ENCODE results near the gene RAB28.
A peak's percentile ranks its signal among the peaks of the same experiment; 100 is the strongest.

Gene RAB28

GRCh38 chr4:13481569-13481968, 2.6 kb downstream of the RAB28 start:
- Histone ChIP-seq H4K20me1 (ENCODE audit: low read depth, low read length) (no peaks in the 10 kb centered on the region), H3K9ac (ENCODE audit: low read length) (no peak overlapping the region)

GRCh38 chr4:13478707-13479106, 5.4 kb downstream of the RAB28 start:
- Histone ChIP-seq H3K9ac (ENCODE audit: low read length) (no peak overlapping the region), H3K9me3 (ENCODE audit: insufficient read depth, low read length) (no peaks in the 10 kb centered on the region), H3K27me3 (ENCODE audit: low read length) (no peaks in the 10 kb centered on the region), H4K20me1 (ENCODE audit: low read depth, low read length) (no peaks in the 10 kb centered on the region), H3K4me2 (ENCODE audit: low read depth, low read length, poor library complexity, severe bottlenecking) (no peak overlapping the region), H3K36me3 (ENCODE audit: low read length) (peaks cover 2% of the 10 kb centered on the region; the same call in 1 of the 2 replicates), H3K4me3 (ENCODE audit: insufficient read depth, low read length, poor library complexity, severe bottlenecking) (no peak overlapping the region), H2AFZ (ENCODE audit: low read depth, low read length, severe bottlenecking) (no peak overlapping the region), H3F3A (ENCODE audit: insufficient read depth) (no peaks in the 10 kb centered on the region), H3K9me2 (replicated peaks; ENCODE audit: insufficient read depth, low read length) (no peaks in the 10 kb centered on the region), H3K79me2 (ENCODE audit: insufficient read depth, low read length) (peaks cover 8% of the 10 kb centered on the region; the same call in 1 of the 2 replicates), H3K27ac (ENCODE audit: low read depth, low read length) (no peak overlapping the region)
- TF ChIP-seq CTCF (IDR thresholded peaks at IDR 0.05; ENCODE audit: insufficient read depth, low read length, poor library complexity, severe bottlenecking) (no peak), EZH2phosphoT487 (conservative IDR thresholded peaks at IDR 0.05; ENCODE audit: low read length) (no peak)

More at GRCh38 chr4:13481569-13481968, 2.6 kb downstream of the RAB28 start:
- H3K27me3 ChIP-seq (ENCODE audit: low read length), result no peaks in the 10 kb centered on the region
- peaks cover 12% of the 10 kb centered on the region; the same call in 1 of the 2 replicates for H3K79me2 ChIP-seq (ENCODE audit: insufficient read depth, low read length)
- no peak overlapping the region for H3K27ac ChIP-seq (ENCODE audit: low read depth, low read length)
- H3K4me2 ChIP-seq (ENCODE audit: low read depth, low read length, poor library complexity, severe bottlenecking), result peak overlapping the region; percentile 84
- H2AFZ ChIP-seq (ENCODE audit: low read depth, low read length, severe bottlenecking), result no peak overlapping the region
- no peak overlapping the region for H3K4me3 ChIP-seq (ENCODE audit: insufficient read depth, low read length, poor library complexity, severe bottlenecking)
- no peaks in the 10 kb centered on the region for H3K9me2 ChIP-seq (replicated peaks; ENCODE audit: insufficient read depth, low read length)
- H3K9me3 ChIP-seq (ENCODE audit: insufficient read depth, low read length), result no peaks in the 10 kb centered on the region
- no peaks in the 10 kb centered on the region for H3F3A ChIP-seq (ENCODE audit: insufficient read depth)
- H3K36me3 ChIP-seq (ENCODE audit: low read length), result peaks cover 2% of the 10 kb centered on the region; the same call in 1 of the 2 replicates
- TF ChIP-seq EZH2phosphoT487 (conservative IDR thresholded peaks at IDR 0.05; ENCODE audit: low read length), result no peak

GRCh38 chr4:13478131-13478530, 6.0 kb downstream of the RAB28 start:
- H3K4me3 ChIP-seq (ENCODE audit: insufficient read depth, low read length, poor library complexity, severe bottlenecking), result no peak overlapping the region
- no peak overlapping the region for H2AFZ ChIP-seq (ENCODE audit: low read depth, low read length, severe bottlenecking)
- no peaks in the 10 kb centered on the region for H4K20me1 ChIP-seq (ENCODE audit: low read depth, low read length)
- no peak overlapping the region for H3K4me2 ChIP-seq (ENCODE audit: low read depth, low read length, poor library complexity, severe bottlenecking)
- H3K9me2 ChIP-seq (replicated peaks; ENCODE audit: insufficient read depth, low read length), result no peaks in the 10 kb centered on the region
- peaks cover 3% of the 10 kb centered on the region; the same call in 1 of the 2 replicates for H3K79me2 ChIP-seq (ENCODE audit: insufficient read depth, low read length)
- no peaks in the 10 kb centered on the region for H3F3A ChIP-seq (ENCODE audit: insufficient read depth)
- H3K27ac ChIP-seq (ENCODE audit: low read depth, low read length), result no peak overlapping the region
- no peaks in the 10 kb centered on the region for H3K9me3 ChIP-seq (ENCODE audit: insufficient read depth, low read length)
- TF ChIP-seq CTCF (IDR thresholded peaks at IDR 0.05; ENCODE audit: insufficient read depth, low read length, poor library complexity, severe bottlenecking) (no peak), EZH2phosphoT487 (conservative IDR thresholded peaks at IDR 0.05; ENCODE audit: low read length) (no peak)
- no peak overlapping the region for H3K9ac ChIP-seq (ENCODE audit: low read length)
- H3K27me3 ChIP-seq (ENCODE audit: low read length), result no peaks in the 10 kb centered on the region
- peaks cover 2% of the 10 kb centered on the region; the same call in 1 of the 2 replicates for H3K36me3 ChIP-seq (ENCODE audit: low read length)

GRCh38 chr4:13476915-13477314, 7.2 kb downstream of the RAB28 start:
- no peak overlapping the region for H3K9ac ChIP-seq (ENCODE audit: low read length)
- H4K20me1 ChIP-seq (ENCODE audit: low read depth, low read length), result no peaks in the 10 kb centered on the region
- no peak overlapping the region for H2AFZ ChIP-seq (ENCODE audit: low read depth, low read length, severe bottlenecking)
- no peaks in the 10 kb centered on the region for H3K27me3 ChIP-seq (ENCODE audit: low read length)
- H3K27ac ChIP-seq (ENCODE audit: low read depth, low read length), result no peak overlapping the region
- peaks cover 2% of the 10 kb centered on the region; the same call in 1 of the 2 replicates for H3K36me3 ChIP-seq (ENCODE audit: low read length)
- H3K9me2 ChIP-seq (replicated peaks; ENCODE audit: insufficient read depth, low read length), result no peaks in the 10 kb centered on the region
- H3K79me2 ChIP-seq (ENCODE audit: insufficient read depth, low read length), result no peaks in the 10 kb centered on the region
- H3F3A ChIP-seq (ENCODE audit: insufficient read depth), result no peaks in the 10 kb centered on the region
- H3K9me3 ChIP-seq (ENCODE audit: insufficient read depth, low read length), result no peaks in the 10 kb centered on the region
- TF ChIP-seq CTCF (IDR thresholded peaks at IDR 0.05; ENCODE audit: insufficient read depth, low read length, poor library complexity, severe bottlenecking) (no peak), EZH2phosphoT487 (conservative IDR thresholded peaks at IDR 0.05; ENCODE audit: low read length) (no peak)
- H3K4me3 ChIP-seq (ENCODE audit: insufficient read depth, low read length, poor library complexity, severe bottlenecking), result no peak overlapping the region
- no peak overlapping the region for H3K4me2 ChIP-seq (ENCODE audit: low read depth, low read length, poor library complexity, severe bottlenecking)
